CD14-positive monocyte (primary cell): ENCODE measurements around the gene FAM53A. TPM values are rescaled to one million over a fixed set of nuclear protein-coding genes. Genes with fewer than 3 reads are reported as not detected.

Experiments
- DNase-seq, 3 donors: peaks; one replicate each; pipeline ENCODE4 v3.0.0-alpha.2; 2011 to 2022
- H2AFZ ChIP-seq: 2 replicates; pipeline ENCODE4 v1.6.0; 2012; ENCODE audit warnings: mild to moderate bottlenecking, low read depth, low read length, inconsistent platforms; ENCODE audit not compliant: insufficient read depth, poor library complexity, severe bottlenecking
- H3K27ac ChIP-seq, 2 donors: 1 replicate in 1 of 2; 2 replicates in 1 of 2; pipeline ENCODE4 v1.5.1; 2012 to 2013; ENCODE audit warnings: low read length in 2 of 2, control low read depth in 1 of 2, inconsistent platforms in 1 of 2, low read depth in 1 of 2, mild to moderate bottlenecking in 1 of 2
- H3K27me3 ChIP-seq, 2 donors: one replicate each; pipeline versions ENCODE4 v1.6.0 to v1.6.1; 2011 to 2013; ENCODE audit warnings: low read length in 2 of 2; ENCODE audit not compliant: control insufficient read depth in 2 of 2, insufficient read depth in 2 of 2
- H3K36me3 ChIP-seq, 2 donors: replicated peaks in 1 of 2; 1 replicate in 1 of 2; 2 replicates in 1 of 2; pipeline versions ENCODE4 v1.5.1 to v1.6.1; 2012 to 2013; ENCODE audit warnings: low read length in 2 of 2, control low read depth in 1 of 2, inconsistent platforms in 1 of 2, mild to moderate bottlenecking in 1 of 2; ENCODE audit not compliant: insufficient read depth in 2 of 2, control insufficient read depth in 1 of 2
- H3K4me1 ChIP-seq, 2 donors: 1 replicate in 1 of 2; 2 replicates in 1 of 2; pipeline versions ENCODE4 v1.5.1 to v1.6.1; 2012 to 2013; ENCODE audit warnings: low read length in 2 of 2, control low read depth in 1 of 2, inconsistent platforms in 1 of 2, mild to moderate bottlenecking in 1 of 2, moderate library complexity in 1 of 2; ENCODE audit not compliant: insufficient read depth in 2 of 2, control insufficient read depth in 1 of 2
- H3K4me2 ChIP-seq: replicated peaks from 2 replicates; pipeline ENCODE3; 2012; ENCODE audit warnings: low read length, moderate library complexity, mild to moderate bottlenecking; ENCODE audit not compliant: poor library complexity, severe bottlenecking; ENCODE audit errors: extremely low read depth
- H3K4me3 ChIP-seq, 3 experiments: fragments of 200-600 bp in 1 of 3; sonication (generic) in 1 of 3; replicated peaks in 1 of 3; 1 replicate in 2 of 3; 2 replicates in 1 of 3; pipeline ENCODE4 v1.5.1; 2011 to 2013; ENCODE audit warnings: low read length in 3 of 3, mild to moderate bottlenecking in 3 of 3, control low read depth in 2 of 3, low read depth in 2 of 3, inconsistent platforms in 1 of 3, moderate library complexity in 1 of 3
- H3K79me2 ChIP-seq: 2 replicates; pipeline ENCODE4 v1.6.0; 2012; ENCODE audit warnings: mild to moderate bottlenecking, control low read depth, inconsistent platforms, low read length, moderate library complexity; ENCODE audit not compliant: insufficient read depth
- H3K9ac ChIP-seq: 2 replicates; pipeline ENCODE4 v1.6.0; 2017; ENCODE audit warnings: low read length, mild to moderate bottlenecking; ENCODE audit not compliant: insufficient read depth, poor library complexity, severe bottlenecking
- H3K9me3 ChIP-seq, 2 donors: replicated peaks in 1 of 2; 1 replicate in 1 of 2; 2 replicates in 1 of 2; pipeline versions ENCODE4 v1.5.1 to v1.6.1; 2012 to 2013; ENCODE audit warnings: low read length in 2 of 2, control low read depth in 1 of 2; ENCODE audit not compliant: control insufficient read depth in 1 of 2, insufficient read depth in 1 of 2
- H4K20me1 ChIP-seq: 2 replicates; pipeline ENCODE4 v1.6.0; 2012; ENCODE audit warnings: mild to moderate bottlenecking, low read length, control low read depth, moderate library complexity; ENCODE audit not compliant: insufficient read depth
- H3K27ac Mint-ChIP-seq, 7 donors: one replicate each; pipeline ENCODE4 v1.8.0; 2020; ENCODE audit warnings: mild to moderate bottlenecking in 7 of 7, mixed read lengths in 7 of 7, moderate library complexity in 6 of 7, inconsistent platforms in 2 of 7
- H3K27me3 Mint-ChIP-seq, 3 donors: one replicate each; pipeline ENCODE4 v1.8.0; 2021 to 2022; ENCODE audit warnings: low read depth in 3 of 3, mild to moderate bottlenecking in 3 of 3, mixed read lengths in 3 of 3, moderate library complexity in 3 of 3, inconsistent platforms in 1 of 3
- H3K36me3 Mint-ChIP-seq, 2 donors: one replicate each; pipeline ENCODE4 v1.8.0; 2020; ENCODE audit warnings: mixed read lengths in 2 of 2, inconsistent platforms in 1 of 2, mild to moderate bottlenecking in 1 of 2
- H3K4me1 Mint-ChIP-seq: one replicate; pipeline ENCODE4 v1.8.0; 2020; ENCODE audit warnings: mild to moderate bottlenecking, mixed read lengths
- H3K4me3 Mint-ChIP-seq, 2 donors: one replicate each; pipeline ENCODE4 v1.8.0; 2020; ENCODE audit warnings: mild to moderate bottlenecking in 2 of 2, mixed read lengths in 2 of 2, moderate library complexity in 1 of 2
- H3K9me3 Mint-ChIP-seq, 7 donors: one replicate each; pipeline ENCODE4 v1.8.0; 2020 to 2022; ENCODE audit warnings: mixed read lengths in 7 of 7, mild to moderate bottlenecking in 6 of 7, moderate library complexity in 6 of 7, inconsistent platforms in 2 of 7
- CTCF ChIP-seq: fragments of 200-600 bp; IDR thresholded peaks from one replicate; pipeline ENCODE4 v1.8.0; 2022; ENCODE audit warnings: antibody characterized with exemption, mild to moderate bottlenecking
- WGBS: methylation state at CpG from one replicate; pipeline ENCODE4 v1.1.5; 2013; ENCODE audit warnings: missing lambda C conversion rate; ENCODE audit not compliant: insufficient coverage; 5-methylcytosine and 5-hydroxymethylcytosine counted together
- intact Hi-C, 2 donors: fragments of 100-400 bp; cut with micrococcal nuclease; formaldehyde crosslinking; loops; one replicate each; pipeline versions ENCODE4 v1.15.0 to v1.15.1; 2023
- polyA plus RNA-seq, 3 donors: library from polyadenylated mRNA; depleted of rRNA in 1 of 3; unstranded in 2 of 3; stranded (reverse) in 1 of 3; fragments of 300-500 nt in 2 of 3; fragments of >200 nt in 1 of 3; fragmentation: Illumina TruSeq in 2 of 3; gene quantifications; 1 replicate in 2 of 3; 2 replicates in 1 of 3; pipeline ENCODE4 v1.2.3, GENCODE V29; 2012 to 2021

The FAM53A gene
- polyA plus RNA-seq, 3 donors = 0.40 to 0.82 (median 0.76) TPM

DNA sequence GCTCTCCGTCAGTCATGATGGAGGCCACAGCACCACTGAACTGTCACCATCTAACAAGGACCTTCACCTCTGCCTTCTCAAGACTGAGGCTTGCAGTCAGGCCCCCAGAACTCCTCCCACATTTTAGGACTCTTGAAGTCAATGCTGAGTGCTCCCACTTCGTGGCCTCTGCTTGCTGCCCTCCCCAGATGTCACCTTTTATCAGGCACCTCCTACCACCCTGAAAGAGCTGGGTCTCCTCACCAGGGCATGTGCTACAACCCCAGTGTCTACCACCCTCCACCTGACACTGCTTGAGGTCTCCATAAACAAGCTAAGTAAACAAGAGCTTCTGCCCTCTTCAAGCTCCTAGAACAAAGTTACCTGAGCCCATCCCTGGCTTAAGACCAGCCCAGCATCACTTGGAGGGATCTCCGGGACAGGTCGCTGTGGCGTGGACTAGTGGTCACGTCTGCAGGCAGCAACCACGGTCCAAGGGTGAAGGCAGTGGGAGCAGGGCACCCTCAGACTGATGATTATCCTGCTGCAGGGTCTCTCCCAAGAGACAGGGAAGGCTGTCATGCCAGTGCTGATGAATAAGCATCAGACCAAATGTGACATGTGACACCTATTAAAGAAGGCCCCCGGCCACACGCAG is 7.7 kb upstream of the FAM53A start:
- Histone ChIP-seq H3K4me1 (peaks cover 0 to 4% of the 10 kb centered on the region in 2 donors), H3K4me2 (no peak overlapping the region), H3K27ac (no peak overlapping the region), H3K9me3 (no peaks in the 10 kb centered on the region), H2AFZ (no peak overlapping the region), H3K9ac (no peak overlapping the region), H3K27me3 (no peaks in the 10 kb centered on the region), H3K79me2 (no peaks in the 10 kb centered on the region), H3K36me3 (peaks cover 44 to 61% of the 10 kb centered on the region in 2 donors), H3K4me3 (no peak overlapping the region), H4K20me1 (peaks cover 3% of the 10 kb centered on the region)
- H3K27me3 Mint-ChIP-seq = no peaks in the 10 kb centered on the region
- H3K9me3 Mint-ChIP-seq = no peaks in the 10 kb centered on the region
- H3K27ac Mint-ChIP-seq = peak overlapping the region in 3 of 7 donors; percentile 36 to 80 (median 55)
- H3K36me3 Mint-ChIP-seq = peaks cover 50 to 62% of the 10 kb centered on the region in 2 donors
- intact Hi-C loops = loop anchor here in 1 of 2 donors (2.0 kb wide), 1 partner anchor 35 kb away; no protein-coding TSS in a partner anchor
- WGBS = 97% methylated on average over 9 of the region's 9 CpGs
- no peak for TF ChIP-seq CTCF
- H3K4me3 Mint-ChIP-seq = no peak overlapping the region
- H3K4me1 Mint-ChIP-seq = peaks cover 2% of the 10 kb centered on the region
- DNase-seq = no peak

DNA sequence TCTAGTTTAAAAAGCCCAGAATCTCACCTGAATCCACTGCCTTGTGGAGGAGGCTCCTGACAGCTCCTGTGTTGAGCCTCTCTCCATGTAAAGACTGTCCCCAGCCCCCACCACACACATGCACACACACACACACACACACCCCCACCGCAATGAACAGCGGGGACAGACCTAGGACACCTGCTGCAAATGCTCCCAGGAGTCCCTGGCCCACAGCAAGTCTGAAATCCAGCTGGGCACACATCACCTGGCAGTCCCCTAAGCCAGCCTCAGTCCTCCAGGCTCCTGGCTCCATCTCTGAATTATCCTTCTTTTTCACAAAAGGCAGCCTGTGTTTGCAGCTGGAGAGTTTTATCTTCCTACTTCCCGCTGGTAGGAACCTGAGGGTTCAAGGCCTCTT is 6.6 kb upstream of the FAM53A start:
- 100% methylated on average over 3 of the region's 3 CpGs for WGBS
- peaks cover 36 to 50% of the 10 kb centered on the region in 2 donors for H3K36me3 ChIP-seq
- H3K27me3 ChIP-seq = no peaks in the 10 kb centered on the region
- peaks cover 2% of the 10 kb centered on the region for H3K4me1 Mint-ChIP-seq
- peaks cover 42 to 50% of the 10 kb centered on the region in 2 donors for H3K36me3 Mint-ChIP-seq
- H4K20me1 ChIP-seq = peaks cover 3% of the 10 kb centered on the region
- no peaks in the 10 kb centered on the region for H3K9me3 Mint-ChIP-seq
- no peak overlapping the region for H3K4me3 ChIP-seq
- no peak for DNase-seq
- no peak overlapping the region for H3K9ac ChIP-seq
- TF ChIP-seq CTCF = no peak
- H3K4me3 Mint-ChIP-seq = no peak overlapping the region
- H3K4me1 ChIP-seq = peaks cover 0 to 4% of the 10 kb centered on the region in 2 donors
- H3K9me3 ChIP-seq = no peaks in the 10 kb centered on the region
- H3K27ac Mint-ChIP-seq = no peak overlapping the region
- intact Hi-C loops = no loop called here
- H3K79me2 ChIP-seq = no peaks in the 10 kb centered on the region
- H3K27ac ChIP-seq = no peak overlapping the region
- H3K4me2 ChIP-seq = no peak overlapping the region
- peaks cover 0 to 2% (median 0%) of the 10 kb centered on the region in 3 donors for H3K27me3 Mint-ChIP-seq
- H2AFZ ChIP-seq = no peak overlapping the region
